WTC11 (cell line): ENCODE results near the gene MAP4K4. TPM values are rescaled to one million over a fixed set of nuclear protein-coding genes. Genes with fewer than 3 reads are reported as not detected.

Experiments
- ATAC-seq: fragments of 200-7000 bp; cut with Tn5 transposase; 2 replicates; pipeline ENCODE4 v1.10.0; 2021; ENCODE audit warnings: mild to moderate bottlenecking, moderate library complexity
- CTCF ChIA-PET: fragments of 300-600 bp; sonication (Branson Sonifier 250); formaldehyde crosslinking; loops from one replicate; lab custom pipeline; 2021; ENCODE audit warnings: antibody characterized with exemption; lab: Charles Lee
- POLR2A ChIA-PET: fragments of 350-600 bp; sonication (Branson Sonifier 250); formaldehyde crosslinking; loops from one replicate; lab custom pipeline; 2021; ENCODE audit warnings: antibody characterized with exemption; lab: Charles Lee
- DNase-seq: peaks from one replicate; pipeline ENCODE4 v3.0.0; 2021; ENCODE audit warnings: low spot score
- H3K27ac Mint-ChIP-seq: 2 replicates; pipeline ENCODE4 v1.8.0; 2021; ENCODE audit warnings: mixed read lengths
- H3K27me3 Mint-ChIP-seq: 2 replicates; pipeline ENCODE4 v1.8.0; 2021; ENCODE audit warnings: low read depth, mild to moderate bottlenecking, moderate library complexity, mixed read lengths
- H3K36me3 Mint-ChIP-seq: 2 replicates; pipeline ENCODE4 v1.8.0; 2021; ENCODE audit warnings: mixed read lengths
- H3K4me1 Mint-ChIP-seq: 2 replicates; pipeline ENCODE4 v1.8.0; 2022; ENCODE audit warnings: mixed read lengths
- H3K4me3 Mint-ChIP-seq: 2 replicates; pipeline ENCODE4 v1.8.0; 2021; ENCODE audit warnings: mild to moderate bottlenecking, moderate library complexity, mixed read lengths
- H3K9me3 Mint-ChIP-seq: 2 replicates; pipeline ENCODE4 v1.8.0; 2021; ENCODE audit warnings: mixed read lengths
- CREM ChIP-seq: sonication (generic); formaldehyde crosslinking; IDR thresholded peaks from 2 replicates; pipeline ENCODE4 v1.8.1; 2022; ENCODE audit warnings: mild to moderate bottlenecking, missing genetic modification reagents, moderate library complexity
- ELF4 ChIP-seq: sonication (generic); formaldehyde crosslinking; IDR thresholded peaks from 2 replicates; pipeline ENCODE4 v1.8.1; 2022; ENCODE audit warnings: low read depth, mild to moderate bottlenecking, moderate library complexity, missing genetic modification reagents
- ETV6 ChIP-seq: sonication (generic); formaldehyde crosslinking; IDR thresholded peaks from 2 replicates; pipeline ENCODE4 v1.8.1; 2022; ENCODE audit warnings: mild to moderate bottlenecking, missing genetic modification reagents
- FOXJ3 ChIP-seq: sonication (generic); formaldehyde crosslinking; IDR thresholded peaks from 2 replicates; pipeline ENCODE4 v1.9.0; 2021; ENCODE audit warnings: missing genetic modification reagents, mild to moderate bottlenecking, borderline replicate concordance
- GTF2I ChIP-seq: fragments of 250-450 bp; sonication (Bioruptor Pico); conservative IDR thresholded peaks from 2 replicates; pipeline ENCODE4 v1.4.0; 2021; ENCODE audit warnings: mild to moderate bottlenecking
- NFE2L1 ChIP-seq: sonication (generic); formaldehyde crosslinking; IDR thresholded peaks from 2 replicates; pipeline ENCODE4 v1.8.1; 2023; ENCODE audit warnings: missing genetic modification reagents
- RORB ChIP-seq: fragments of 250-450 bp; sonication (Bioruptor Pico); IDR thresholded peaks from 2 replicates; pipeline ENCODE4 v1.9.0; 2021; ENCODE audit warnings: mild to moderate bottlenecking
- SOX15 ChIP-seq: fragments of 250-450 bp; sonication (Bioruptor Pico); IDR thresholded peaks from 2 replicates; pipeline ENCODE4 v1.9.0; 2021; ENCODE audit warnings: mild to moderate bottlenecking
- TCF7 ChIP-seq: sonication (generic); formaldehyde crosslinking; IDR thresholded peaks from 2 replicates; pipeline ENCODE4 v1.8.0; 2022; ENCODE audit warnings: mild to moderate bottlenecking, low read depth, missing genetic modification reagents, moderate library complexity
- ZNF423 ChIP-seq: fragments of 250-450 bp; sonication (Bioruptor Pico); IDR thresholded peaks from 2 replicates; pipeline ENCODE4 v2.1.2; 2022; ENCODE audit warnings: mild to moderate bottlenecking, moderate library complexity
- total RNA-seq: library from RNA; stranded (reverse); gene quantifications from 3 replicates; pipeline ENCODE4 v1.2.3, GENCODE V29; 2021
- TF ChIP-seq, protein P1 (sequence below): sonication (generic); formaldehyde crosslinking; IDR thresholded peaks from 2 replicates; pipeline ENCODE4 v1.8.1; 2022; ENCODE audit warnings: missing genetic modification reagents, borderline replicate concordance
- TF ChIP-seq, protein P2 (sequence below): fragments of 200-600 bp; IDR thresholded peaks from 2 replicates; pipeline ENCODE4 v1.8.0; 2022; ENCODE audit warnings: antibody characterized with exemption
- TF ChIP-seq, protein P3 (sequence below): sonication (generic); formaldehyde crosslinking; IDR thresholded peaks from 2 replicates; pipeline ENCODE4 v1.8.1; 2023; ENCODE audit warnings: mild to moderate bottlenecking, moderate library complexity, missing genetic modification reagents
- TF ChIP-seq, protein P4 (sequence below): sonication (generic); formaldehyde crosslinking; IDR thresholded peaks from 2 replicates; pipeline ENCODE4 v1.8.0; 2023; ENCODE audit warnings: mild to moderate bottlenecking, missing genetic modification reagents
- TF ChIP-seq, protein P5 (sequence below): sonication (generic); formaldehyde crosslinking; IDR thresholded peaks from 2 replicates; pipeline ENCODE4 v1.8.0; 2022; ENCODE audit warnings: mild to moderate bottlenecking, missing genetic modification reagents
- TF ChIP-seq, protein P6 (sequence below): fragments of 250-450 bp; sonication (Bioruptor Pico); IDR thresholded peaks from 2 replicates; pipeline ENCODE4 v2.1.2; 2022; ENCODE audit warnings: mild to moderate bottlenecking, moderate library complexity
- TF ChIP-seq, protein P7 (sequence below): sonication (generic); formaldehyde crosslinking; conservative IDR thresholded peaks from 2 replicates; pipeline ENCODE4 v1.8.1; 2023; ENCODE audit warnings: mild to moderate bottlenecking, low read depth, missing genetic modification reagents, moderate library complexity
- TF ChIP-seq, protein P8 (sequence below): sonication (generic); formaldehyde crosslinking; IDR thresholded peaks from 2 replicates; pipeline ENCODE4 v1.8.1; 2023; ENCODE audit warnings: mild to moderate bottlenecking, missing genetic modification reagents

The MAP4K4 gene
- total RNA-seq, 1 experiment from 2014 or later = 112 TPM

DNA sequence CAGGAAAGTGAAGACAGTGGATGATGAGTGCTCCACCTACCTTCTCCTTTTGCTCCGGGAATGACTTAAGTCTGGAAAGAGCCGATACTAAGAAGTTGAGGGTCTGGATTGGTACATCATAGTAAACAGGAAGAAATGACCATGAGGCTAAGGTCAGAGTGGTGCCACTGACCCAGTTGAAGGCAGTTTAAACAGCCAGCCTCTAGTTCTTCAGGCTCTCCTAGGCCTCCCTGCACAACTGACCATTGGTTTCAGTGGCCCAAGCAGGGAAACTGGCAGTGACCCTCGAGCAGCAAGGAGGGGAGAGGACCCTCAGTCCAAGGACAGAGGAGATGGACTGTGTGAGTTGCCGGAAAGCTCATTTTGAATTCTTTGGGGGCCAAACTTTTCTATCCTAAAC, 119.1 kb downstream of the MAP4K4 start (continued):
- TF ChIP-seq, protein P1, sequence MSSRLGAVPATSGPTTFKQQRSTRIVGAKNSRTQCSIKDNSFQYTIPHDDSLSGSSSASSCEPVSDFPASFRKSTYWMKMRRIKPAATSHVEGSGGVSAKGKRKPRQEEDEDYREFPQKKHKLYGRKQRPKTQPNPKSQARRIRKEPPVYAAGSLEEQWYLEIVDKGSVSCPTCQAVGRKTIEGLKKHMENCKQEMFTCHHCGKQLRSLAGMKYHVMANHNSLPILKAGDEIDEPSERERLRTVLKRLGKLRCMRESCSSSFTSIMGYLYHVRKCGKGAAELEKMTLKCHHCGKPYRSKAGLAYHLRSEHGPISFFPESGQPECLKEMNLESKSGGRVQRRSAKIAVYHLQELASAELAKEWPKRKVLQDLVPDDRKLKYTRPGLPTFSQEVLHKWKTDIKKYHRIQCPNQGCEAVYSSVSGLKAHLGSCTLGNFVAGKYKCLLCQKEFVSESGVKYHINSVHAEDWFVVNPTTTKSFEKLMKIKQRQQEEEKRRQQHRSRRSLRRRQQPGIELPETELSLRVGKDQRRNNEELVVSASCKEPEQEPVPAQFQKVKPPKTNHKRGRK (CRISPR knock-in tag) = no peak
- TF ChIP-seq, protein P2, sequence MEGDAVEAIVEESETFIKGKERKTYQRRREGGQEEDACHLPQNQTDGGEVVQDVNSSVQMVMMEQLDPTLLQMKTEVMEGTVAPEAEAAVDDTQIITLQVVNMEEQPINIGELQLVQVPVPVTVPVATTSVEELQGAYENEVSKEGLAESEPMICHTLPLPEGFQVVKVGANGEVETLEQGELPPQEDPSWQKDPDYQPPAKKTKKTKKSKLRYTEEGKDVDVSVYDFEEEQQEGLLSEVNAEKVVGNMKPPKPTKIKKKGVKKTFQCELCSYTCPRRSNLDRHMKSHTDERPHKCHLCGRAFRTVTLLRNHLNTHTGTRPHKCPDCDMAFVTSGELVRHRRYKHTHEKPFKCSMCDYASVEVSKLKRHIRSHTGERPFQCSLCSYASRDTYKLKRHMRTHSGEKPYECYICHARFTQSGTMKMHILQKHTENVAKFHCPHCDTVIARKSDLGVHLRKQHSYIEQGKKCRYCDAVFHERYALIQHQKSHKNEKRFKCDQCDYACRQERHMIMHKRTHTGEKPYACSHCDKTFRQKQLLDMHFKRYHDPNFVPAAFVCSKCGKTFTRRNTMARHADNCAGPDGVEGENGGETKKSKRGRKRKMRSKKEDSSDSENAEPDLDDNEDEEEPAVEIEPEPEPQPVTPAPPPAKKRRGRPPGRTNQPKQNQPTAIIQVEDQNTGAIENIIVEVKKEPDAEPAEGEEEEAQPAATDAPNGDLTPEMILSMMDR = no peak
- TF ChIP-seq ZNF423 (CRISPR knock-in tag) (no peak), NFE2L1 (CRISPR knock-in tag) (no peak), GTF2I (CRISPR knock-in tag) (no peak), FOXJ3 (CRISPR knock-in tag) (no peak), ETV6 (no peak), ELF4 (CRISPR knock-in tag) (no peak), SOX15 (CRISPR knock-in tag) (no peak), CREM (CRISPR knock-in tag) (no peak), TCF7 (CRISPR knock-in tag) (no peak)
- TF ChIP-seq, protein P3, sequence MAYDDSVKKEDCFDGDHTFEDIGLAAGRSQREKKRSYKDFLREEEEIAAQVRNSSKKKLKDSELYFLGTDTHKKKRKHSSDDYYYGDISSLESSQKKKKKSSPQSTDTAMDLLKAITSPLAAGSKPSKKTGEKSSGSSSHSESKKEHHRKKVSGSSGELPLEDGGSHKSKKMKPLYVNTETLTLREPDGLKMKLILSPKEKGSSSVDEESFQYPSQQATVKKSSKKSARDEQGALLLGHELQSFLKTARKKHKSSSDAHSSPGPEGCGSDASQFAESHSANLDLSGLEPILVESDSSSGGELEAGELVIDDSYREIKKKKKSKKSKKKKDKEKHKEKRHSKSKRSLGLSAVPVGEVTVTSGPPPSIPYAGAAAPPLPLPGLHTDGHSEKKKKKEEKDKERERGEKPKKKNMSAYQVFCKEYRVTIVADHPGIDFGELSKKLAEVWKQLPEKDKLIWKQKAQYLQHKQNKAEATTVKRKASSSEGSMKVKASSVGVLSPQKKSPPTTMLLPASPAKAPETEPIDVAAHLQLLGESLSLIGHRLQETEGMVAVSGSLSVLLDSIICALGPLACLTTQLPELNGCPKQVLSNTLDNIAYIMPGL (CRISPR knock-in tag) = no peak
- TF ChIP-seq, protein P4, sequence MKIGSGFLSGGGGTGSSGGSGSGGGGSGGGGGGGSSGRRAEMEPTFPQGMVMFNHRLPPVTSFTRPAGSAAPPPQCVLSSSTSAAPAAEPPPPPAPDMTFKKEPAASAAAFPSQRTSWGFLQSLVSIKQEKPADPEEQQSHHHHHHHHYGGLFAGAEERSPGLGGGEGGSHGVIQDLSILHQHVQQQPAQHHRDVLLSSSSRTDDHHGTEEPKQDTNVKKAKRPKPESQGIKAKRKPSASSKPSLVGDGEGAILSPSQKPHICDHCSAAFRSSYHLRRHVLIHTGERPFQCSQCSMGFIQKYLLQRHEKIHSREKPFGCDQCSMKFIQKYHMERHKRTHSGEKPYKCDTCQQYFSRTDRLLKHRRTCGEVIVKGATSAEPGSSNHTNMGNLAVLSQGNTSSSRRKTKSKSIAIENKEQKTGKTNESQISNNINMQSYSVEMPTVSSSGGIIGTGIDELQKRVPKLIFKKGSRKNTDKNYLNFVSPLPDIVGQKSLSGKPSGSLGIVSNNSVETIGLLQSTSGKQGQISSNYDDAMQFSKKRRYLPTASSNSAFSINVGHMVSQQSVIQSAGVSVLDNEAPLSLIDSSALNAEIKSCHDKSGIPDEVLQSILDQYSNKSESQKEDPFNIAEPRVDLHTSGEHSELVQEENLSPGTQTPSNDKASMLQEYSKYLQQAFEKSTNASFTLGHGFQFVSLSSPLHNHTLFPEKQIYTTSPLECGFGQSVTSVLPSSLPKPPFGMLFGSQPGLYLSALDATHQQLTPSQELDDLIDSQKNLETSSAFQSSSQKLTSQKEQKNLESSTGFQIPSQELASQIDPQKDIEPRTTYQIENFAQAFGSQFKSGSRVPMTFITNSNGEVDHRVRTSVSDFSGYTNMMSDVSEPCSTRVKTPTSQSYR (CRISPR knock-in tag) = no peak
- TF ChIP-seq, protein P5, sequence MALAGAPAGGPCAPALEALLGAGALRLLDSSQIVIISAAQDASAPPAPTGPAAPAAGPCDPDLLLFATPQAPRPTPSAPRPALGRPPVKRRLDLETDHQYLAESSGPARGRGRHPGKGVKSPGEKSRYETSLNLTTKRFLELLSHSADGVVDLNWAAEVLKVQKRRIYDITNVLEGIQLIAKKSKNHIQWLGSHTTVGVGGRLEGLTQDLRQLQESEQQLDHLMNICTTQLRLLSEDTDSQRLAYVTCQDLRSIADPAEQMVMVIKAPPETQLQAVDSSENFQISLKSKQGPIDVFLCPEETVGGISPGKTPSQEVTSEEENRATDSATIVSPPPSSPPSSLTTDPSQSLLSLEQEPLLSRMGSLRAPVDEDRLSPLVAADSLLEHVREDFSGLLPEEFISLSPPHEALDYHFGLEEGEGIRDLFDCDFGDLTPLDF (CRISPR knock-in tag) = no peak
- TF ChIP-seq, protein P6, sequence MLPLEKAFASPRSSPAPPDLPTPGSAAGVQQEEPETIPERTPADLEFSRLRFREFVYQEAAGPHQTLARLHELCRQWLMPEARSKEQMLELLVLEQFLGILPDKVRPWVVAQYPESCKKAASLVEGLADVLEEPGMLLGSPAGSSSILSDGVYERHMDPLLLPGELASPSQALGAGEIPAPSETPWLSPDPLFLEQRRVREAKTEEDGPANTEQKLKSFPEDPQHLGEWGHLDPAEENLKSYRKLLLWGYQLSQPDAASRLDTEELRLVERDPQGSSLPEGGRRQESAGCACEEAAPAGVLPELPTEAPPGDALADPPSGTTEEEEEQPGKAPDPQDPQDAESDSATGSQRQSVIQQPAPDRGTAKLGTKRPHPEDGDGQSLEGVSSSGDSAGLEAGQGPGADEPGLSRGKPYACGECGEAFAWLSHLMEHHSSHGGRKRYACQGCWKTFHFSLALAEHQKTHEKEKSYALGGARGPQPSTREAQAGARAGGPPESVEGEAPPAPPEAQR = no peak
- TF ChIP-seq, all 79 proteins: peak for 0

DNA sequence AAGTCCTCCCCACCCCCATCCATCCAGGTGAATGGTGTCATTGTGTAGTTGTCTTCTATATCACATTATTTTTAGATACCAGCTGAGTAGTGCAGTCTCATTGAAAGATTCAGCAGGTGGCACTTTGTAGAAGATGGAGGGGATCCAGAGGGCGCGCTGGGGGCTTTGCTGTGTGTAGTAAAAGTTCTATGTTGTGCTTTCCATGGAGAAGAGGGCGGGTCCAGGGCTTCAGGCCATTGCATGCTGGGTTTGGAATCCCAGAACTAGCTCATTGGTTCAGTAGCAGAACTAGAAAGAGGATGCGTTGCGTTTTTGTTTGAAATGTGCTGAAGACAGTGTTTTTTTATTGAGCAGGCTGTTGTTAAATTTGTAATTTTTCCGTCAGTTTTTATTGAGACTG, 120.0 kb downstream of the MAP4K4 start:
- H3K36me3 Mint-ChIP-seq = no peaks in the 10 kb centered on the region
- H3K27ac Mint-ChIP-seq = 0 out of 2 replicates have a peak overlapping the region, but pooled peaks have one; percentile 15
- H3K9me3 Mint-ChIP-seq = no peaks in the 10 kb centered on the region
- peaks cover 63% of the 10 kb centered on the region for H3K4me1 Mint-ChIP-seq
- no peak for DNase-seq
- no peak overlapping the region for H3K4me3 Mint-ChIP-seq
- H3K27me3 Mint-ChIP-seq = no peaks in the 10 kb centered on the region
- ATAC-seq = no peak; the same call in 1 of the 2 replicates
- ChIA-PET POLR2A (no interaction called here), CTCF (interaction anchor here (0.5 to 2.6 kb wide), 4 partner anchors 14 to 299 kb away, joined by 3 to 12 read pairs (median 3); no protein-coding TSS in a partner anchor)
- TF ChIP-seq, protein P4 (CRISPR knock-in tag) = no peak
- TF ChIP-seq, protein P7, sequence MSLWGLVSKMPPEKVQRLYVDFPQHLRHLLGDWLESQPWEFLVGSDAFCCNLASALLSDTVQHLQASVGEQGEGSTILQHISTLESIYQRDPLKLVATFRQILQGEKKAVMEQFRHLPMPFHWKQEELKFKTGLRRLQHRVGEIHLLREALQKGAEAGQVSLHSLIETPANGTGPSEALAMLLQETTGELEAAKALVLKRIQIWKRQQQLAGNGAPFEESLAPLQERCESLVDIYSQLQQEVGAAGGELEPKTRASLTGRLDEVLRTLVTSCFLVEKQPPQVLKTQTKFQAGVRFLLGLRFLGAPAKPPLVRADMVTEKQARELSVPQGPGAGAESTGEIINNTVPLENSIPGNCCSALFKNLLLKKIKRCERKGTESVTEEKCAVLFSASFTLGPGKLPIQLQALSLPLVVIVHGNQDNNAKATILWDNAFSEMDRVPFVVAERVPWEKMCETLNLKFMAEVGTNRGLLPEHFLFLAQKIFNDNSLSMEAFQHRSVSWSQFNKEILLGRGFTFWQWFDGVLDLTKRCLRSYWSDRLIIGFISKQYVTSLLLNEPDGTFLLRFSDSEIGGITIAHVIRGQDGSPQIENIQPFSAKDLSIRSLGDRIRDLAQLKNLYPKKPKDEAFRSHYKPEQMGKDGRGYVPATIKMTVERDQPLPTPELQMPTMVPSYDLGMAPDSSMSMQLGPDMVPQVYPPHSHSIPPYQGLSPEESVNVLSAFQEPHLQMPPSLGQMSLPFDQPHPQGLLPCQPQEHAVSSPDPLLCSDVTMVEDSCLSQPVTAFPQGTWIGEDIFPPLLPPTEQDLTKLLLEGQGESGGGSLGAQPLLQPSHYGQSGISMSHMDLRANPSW (CRISPR knock-in tag) = no peak
- TF ChIP-seq FOXJ3 (CRISPR knock-in tag) = no peak
- TF ChIP-seq, protein P8, sequence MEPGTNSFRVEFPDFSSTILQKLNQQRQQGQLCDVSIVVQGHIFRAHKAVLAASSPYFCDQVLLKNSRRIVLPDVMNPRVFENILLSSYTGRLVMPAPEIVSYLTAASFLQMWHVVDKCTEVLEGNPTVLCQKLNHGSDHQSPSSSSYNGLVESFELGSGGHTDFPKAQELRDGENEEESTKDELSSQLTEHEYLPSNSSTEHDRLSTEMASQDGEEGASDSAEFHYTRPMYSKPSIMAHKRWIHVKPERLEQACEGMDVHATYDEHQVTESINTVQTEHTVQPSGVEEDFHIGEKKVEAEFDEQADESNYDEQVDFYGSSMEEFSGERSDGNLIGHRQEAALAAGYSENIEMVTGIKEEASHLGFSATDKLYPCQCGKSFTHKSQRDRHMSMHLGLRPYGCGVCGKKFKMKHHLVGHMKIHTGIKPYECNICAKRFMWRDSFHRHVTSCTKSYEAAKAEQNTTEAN = no peak
- TF ChIP-seq RORB = no peak
